Measurements from ENCODE around the gene LRRC14B. TPM values are rescaled to one million over a fixed set of nuclear protein-coding genes. Genes with fewer than 3 reads are reported as not detected.

The LRRC14B gene
- total RNA-seq, 1 experiment from 2014 or later, result not detected

GRCh38 chr5:160921-161802, 30.1 kb upstream of the LRRC14B start:
- POLR2A ChIA-PET (ENCODE audit: unreplicated experiment), result no interaction called here
- Histone ChIP-seq H3K4me2 (ENCODE audit: low read length) (no peak overlapping the region), H3K9ac (ENCODE audit: low read length) (no peak overlapping the region), H3K9me3 (ENCODE audit: low read length) (no peaks in the 10 kb centered on the region), H3K36me3 (ENCODE audit: low read depth, low read length) (no peaks in the 10 kb centered on the region), H3K27ac (ENCODE audit: low read length) (no peak overlapping the region), H4K20me1 (ENCODE audit: low read length) (no peaks in the 10 kb centered on the region), H3K4me1 (ENCODE audit: insufficient read depth, low read length) (peaks cover 15% of the 10 kb centered on the region), H3K27me3 (ENCODE audit: low read length) (no peaks in the 10 kb centered on the region), H3K79me2 (ENCODE audit: low read length) (no peaks in the 10 kb centered on the region), H2AFZ (ENCODE audit: low read length) (no peak overlapping the region), H3K4me3 (ENCODE audit: low read length) (no peak overlapping the region), H3F3A (ENCODE audit: low read length, unreplicated experiment) (peaks cover 3% of the 10 kb centered on the region), H3K9me2 (replicated peaks; ENCODE audit: low read length) (no peaks in the 10 kb centered on the region)
- no TSS peak for BruUV-seq (replicated peaks)
- intact Hi-C loops (cut with micrococcal nuclease), result no loop called here
- CTCF ChIA-PET, result no interaction called here
- no peak for DNase-seq
- ATAC-seq, result no peak
- no peak for TF ChIP-seq EZH2 (IDR thresholded peaks at IDR 0.05; ENCODE audit: low read length, unreplicated experiment)
- TF ChIP-seq CTCF (conservative IDR thresholded peaks at IDR 0.05; ENCODE audit: low read depth, low read length), result no peak
- no peak for TF ChIP-seq EZH2phosphoT487 (IDR thresholded peaks at IDR 0.05; ENCODE audit: borderline replicate concordance, low read length)

- peaks cover 3% of the 10 kb centered on the region for H3F3A ChIP-seq (ENCODE audit: low read length, unreplicated experiment)
- H2AFZ ChIP-seq (ENCODE audit: low read length), result no peak overlapping the region
- CTCF ChIA-PET, result no interaction called here
- TF ChIP-seq EZH2 (IDR thresholded peaks at IDR 0.05; ENCODE audit: low read length, unreplicated experiment), result no peak
- TF ChIP-seq CTCF (conservative IDR thresholded peaks at IDR 0.05; ENCODE audit: low read depth, low read length), result no peak
- no peak for TF ChIP-seq EZH2phosphoT487 (IDR thresholded peaks at IDR 0.05; ENCODE audit: borderline replicate concordance, low read length)
- no peak overlapping the region for H3K27ac ChIP-seq (ENCODE audit: low read length)
- BruUV-seq (replicated peaks), result no TSS peak
- intact Hi-C loops (cut with micrococcal nuclease), result no loop called here
- no peaks in the 10 kb centered on the region for H3K27me3 ChIP-seq (ENCODE audit: low read length)
- no peak overlapping the region for H3K4me3 ChIP-seq (ENCODE audit: low read length)
- H3K4me2 ChIP-seq (ENCODE audit: low read length), result no peak overlapping the region
- H3K9me2 ChIP-seq (replicated peaks; ENCODE audit: low read length), result no peaks in the 10 kb centered on the region
- H3K4me1 ChIP-seq (ENCODE audit: insufficient read depth, low read length), result peaks cover 15% of the 10 kb centered on the region
- no peaks in the 10 kb centered on the region for H3K36me3 ChIP-seq (ENCODE audit: low read depth, low read length)
- POLR2A ChIA-PET (ENCODE audit: unreplicated experiment), result no interaction called here
- no peaks in the 10 kb centered on the region for H3K79me2 ChIP-seq (ENCODE audit: low read length)
- no peak overlapping the region for H3K9ac ChIP-seq (ENCODE audit: low read length)
- no peaks in the 10 kb centered on the region for H3K9me3 ChIP-seq (ENCODE audit: low read length)
- ATAC-seq (no peak), DNase-seq (no peak)
- H4K20me1 ChIP-seq (ENCODE audit: low read length), result no peaks in the 10 kb centered on the region
These were observed 29.5 kb upstream of the LRRC14B start for GRCh38 chr5:161803-162110.

- H3K36me3 ChIP-seq (ENCODE audit: low read depth, low read length), result no peaks in the 10 kb centered on the region
- no peaks in the 10 kb centered on the region for H3K79me2 ChIP-seq (ENCODE audit: low read length)
- peaks cover 15% of the 10 kb centered on the region for H3K4me1 ChIP-seq (ENCODE audit: insufficient read depth, low read length)
- ChIA-PET CTCF (no interaction called here), POLR2A (ENCODE audit: unreplicated experiment) (no interaction called here)
- H3K27me3 ChIP-seq (ENCODE audit: low read length), result no peaks in the 10 kb centered on the region
- intact Hi-C loops (cut with micrococcal nuclease), result no loop called here
- ATAC-seq, result no peak
- no peak overlapping the region for H3K9ac ChIP-seq (ENCODE audit: low read length)
- no TSS peak for BruUV-seq (replicated peaks)
- no peak overlapping the region for H3K4me3 ChIP-seq (ENCODE audit: low read length)
- H3K27ac ChIP-seq (ENCODE audit: low read length), result no peak overlapping the region
- no peaks in the 10 kb centered on the region for H3K9me2 ChIP-seq (replicated peaks; ENCODE audit: low read length)
- DNase-seq, result no peak
- H3K9me3 ChIP-seq (ENCODE audit: low read length), result no peaks in the 10 kb centered on the region
- no peaks in the 10 kb centered on the region for H4K20me1 ChIP-seq (ENCODE audit: low read length)
- no peak for TF ChIP-seq EZH2phosphoT487 (IDR thresholded peaks at IDR 0.05; ENCODE audit: borderline replicate concordance, low read length)
- TF ChIP-seq CTCF (conservative IDR thresholded peaks at IDR 0.05; ENCODE audit: low read depth, low read length), result no peak
- TF ChIP-seq EZH2 (IDR thresholded peaks at IDR 0.05; ENCODE audit: low read length, unreplicated experiment), result no peak
- H2AFZ ChIP-seq (ENCODE audit: low read length), result no peak overlapping the region
- peaks cover 3% of the 10 kb centered on the region for H3F3A ChIP-seq (ENCODE audit: low read length, unreplicated experiment)
- H3K4me2 ChIP-seq (ENCODE audit: low read length), result no peak overlapping the region
These were observed 29.1 kb upstream of the LRRC14B start for GRCh38 chr5:162190-162564.

Data from PC-3 (cell line).